ENCODE data around the gene GSTA3. TPM values are rescaled to one million over a fixed set of nuclear protein-coding genes. Genes with fewer than 3 reads are reported as not detected.

The GSTA3 gene
- total and polyA plus RNA-seq, 2 of the 13 experiments (the other 11 are each of a cell fraction or from before 2014, with no cell fraction given) = not detected

DNA sequence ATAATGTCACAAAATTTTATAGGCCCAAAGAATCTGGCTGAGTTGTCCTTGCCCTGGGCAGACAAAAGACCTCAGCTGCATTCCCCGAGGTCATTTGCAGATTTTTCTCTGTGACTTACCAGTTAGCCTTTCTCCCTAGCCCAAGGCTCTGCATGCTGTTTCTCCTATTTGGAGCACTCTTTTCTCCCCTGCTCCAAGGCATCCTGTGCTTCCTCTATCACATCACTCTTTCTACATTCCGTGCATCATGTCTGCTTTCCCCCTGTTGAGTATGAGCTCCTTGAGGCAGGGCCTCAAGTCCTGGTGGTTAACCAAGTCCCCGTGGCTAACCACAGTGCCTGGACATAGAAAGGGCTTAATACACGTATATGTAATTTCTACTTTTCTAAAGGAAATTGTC is 593 bp upstream of the GSTA3 start:
- Histone ChIP-seq H3K27ac (ENCODE audit: extremely low read length, insufficient read depth, low read length) (no peak overlapping the region), H3K27me3 (ENCODE audit: control insufficient read depth in 1 of 2, insufficient read depth in 2 of 2, low read length in 2 of 2) (peaks cover 0 to 6% of the 10 kb centered on the region in 2 experiments; a peak in 3 of 5 replicates), H3K4me3 (replicated peaks in 1 of 3; ENCODE audit: insufficient read depth in 1 of 3, low read depth in 2 of 3, low read length in 3 of 3) (no peak overlapping the region), H2AFZ (ENCODE audit: low read length) (no peak overlapping the region), H3K9ac (ENCODE audit: insufficient read depth, low read depth, low read length) (no peak overlapping the region), H3K79me2 (ENCODE audit: insufficient read depth, low read length) (no peaks in the 10 kb centered on the region), H4K20me1 (ENCODE audit: insufficient read depth, low read length) (no peaks in the 10 kb centered on the region), H3K9me3 (ENCODE audit: low read length) (no peaks in the 10 kb centered on the region), H3K36me3 (replicated peaks in 1 of 2; ENCODE audit: control insufficient read depth in 1 of 2, insufficient read depth in 2 of 2, low read length in 2 of 2) (no peaks in the 10 kb centered on the region), H3K4me2 (ENCODE audit: low read depth, low read length) (no peak overlapping the region), H3K4me1 (ENCODE audit: insufficient read depth, low read length) (peaks cover 6% of the 10 kb centered on the region; the same call in 1 of the 2 replicates)
- no TSS peak for BruUV-seq (replicated peaks)
- 39% methylated on average over 4 of the region's 4 CpGs for WGBS (ENCODE audit: low lambda C conversion rate)
- TF ChIP-seq GPN1 (CRISPR knock-in tag; IDR thresholded peaks at IDR 0.05; ENCODE audit: borderline replicate concordance) (no peak), ZSCAN9 (CRISPR knock-in tag; IDR thresholded peaks at IDR 0.05; ENCODE audit: borderline replicate concordance) (no peak), ZNF12 (CRISPR knock-in tag; IDR thresholded peaks at IDR 0.05) (no peak), ZNF383 (CRISPR knock-in tag; IDR thresholded peaks at IDR 0.05; ENCODE audit: borderline replicate concordance) (no peak)
- TF ChIP-seq, protein P1, sequence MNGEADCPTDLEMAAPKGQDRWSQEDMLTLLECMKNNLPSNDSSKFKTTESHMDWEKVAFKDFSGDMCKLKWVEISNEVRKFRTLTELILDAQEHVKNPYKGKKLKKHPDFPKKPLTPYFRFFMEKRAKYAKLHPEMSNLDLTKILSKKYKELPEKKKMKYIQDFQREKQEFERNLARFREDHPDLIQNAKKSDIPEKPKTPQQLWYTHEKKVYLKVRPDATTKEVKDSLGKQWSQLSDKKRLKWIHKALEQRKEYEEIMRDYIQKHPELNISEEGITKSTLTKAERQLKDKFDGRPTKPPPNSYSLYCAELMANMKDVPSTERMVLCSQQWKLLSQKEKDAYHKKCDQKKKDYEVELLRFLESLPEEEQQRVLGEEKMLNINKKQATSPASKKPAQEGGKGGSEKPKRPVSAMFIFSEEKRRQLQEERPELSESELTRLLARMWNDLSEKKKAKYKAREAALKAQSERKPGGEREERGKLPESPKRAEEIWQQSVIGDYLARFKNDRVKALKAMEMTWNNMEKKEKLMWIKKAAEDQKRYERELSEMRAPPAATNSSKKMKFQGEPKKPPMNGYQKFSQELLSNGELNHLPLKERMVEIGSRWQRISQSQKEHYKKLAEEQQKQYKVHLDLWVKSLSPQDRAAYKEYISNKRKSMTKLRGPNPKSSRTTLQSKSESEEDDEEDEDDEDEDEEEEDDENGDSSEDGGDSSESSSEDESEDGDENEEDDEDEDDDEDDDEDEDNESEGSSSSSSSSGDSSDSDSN (CRISPR knock-in tag; IDR thresholded peaks at IDR 0.05) = no peak
- TF ChIP-seq, protein P2, sequence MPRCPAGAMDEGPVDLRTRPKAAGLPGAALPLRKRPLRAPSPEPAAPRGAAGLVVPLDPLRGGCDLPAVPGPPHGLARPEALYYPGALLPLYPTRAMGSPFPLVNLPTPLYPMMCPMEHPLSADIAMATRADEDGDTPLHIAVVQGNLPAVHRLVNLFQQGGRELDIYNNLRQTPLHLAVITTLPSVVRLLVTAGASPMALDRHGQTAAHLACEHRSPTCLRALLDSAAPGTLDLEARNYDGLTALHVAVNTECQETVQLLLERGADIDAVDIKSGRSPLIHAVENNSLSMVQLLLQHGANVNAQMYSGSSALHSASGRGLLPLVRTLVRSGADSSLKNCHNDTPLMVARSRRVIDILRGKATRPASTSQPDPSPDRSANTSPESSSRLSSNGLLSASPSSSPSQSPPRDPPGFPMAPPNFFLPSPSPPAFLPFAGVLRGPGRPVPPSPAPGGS (CRISPR knock-in tag; IDR thresholded peaks at IDR 0.05) = no peak
- TF ChIP-seq, protein P3, sequence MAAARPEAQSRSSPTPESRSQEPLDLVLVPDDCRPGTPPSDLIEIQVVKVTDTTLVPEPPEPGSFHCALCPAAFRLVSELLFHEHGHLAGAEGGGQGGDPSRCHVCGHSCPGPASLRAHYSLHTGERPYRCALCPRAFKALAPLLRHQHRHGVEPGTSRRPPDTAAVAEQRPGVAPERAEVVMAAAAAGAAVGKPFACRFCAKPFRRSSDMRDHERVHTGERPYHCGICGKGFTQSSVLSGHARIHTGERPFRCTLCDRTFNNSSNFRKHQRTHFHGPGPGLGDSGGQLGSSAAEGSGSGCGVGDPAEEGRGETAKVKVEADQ (CRISPR knock-in tag; IDR thresholded peaks at IDR 0.05; ENCODE audit: borderline replicate concordance) = no peak
- TF ChIP-seq, protein P4, sequence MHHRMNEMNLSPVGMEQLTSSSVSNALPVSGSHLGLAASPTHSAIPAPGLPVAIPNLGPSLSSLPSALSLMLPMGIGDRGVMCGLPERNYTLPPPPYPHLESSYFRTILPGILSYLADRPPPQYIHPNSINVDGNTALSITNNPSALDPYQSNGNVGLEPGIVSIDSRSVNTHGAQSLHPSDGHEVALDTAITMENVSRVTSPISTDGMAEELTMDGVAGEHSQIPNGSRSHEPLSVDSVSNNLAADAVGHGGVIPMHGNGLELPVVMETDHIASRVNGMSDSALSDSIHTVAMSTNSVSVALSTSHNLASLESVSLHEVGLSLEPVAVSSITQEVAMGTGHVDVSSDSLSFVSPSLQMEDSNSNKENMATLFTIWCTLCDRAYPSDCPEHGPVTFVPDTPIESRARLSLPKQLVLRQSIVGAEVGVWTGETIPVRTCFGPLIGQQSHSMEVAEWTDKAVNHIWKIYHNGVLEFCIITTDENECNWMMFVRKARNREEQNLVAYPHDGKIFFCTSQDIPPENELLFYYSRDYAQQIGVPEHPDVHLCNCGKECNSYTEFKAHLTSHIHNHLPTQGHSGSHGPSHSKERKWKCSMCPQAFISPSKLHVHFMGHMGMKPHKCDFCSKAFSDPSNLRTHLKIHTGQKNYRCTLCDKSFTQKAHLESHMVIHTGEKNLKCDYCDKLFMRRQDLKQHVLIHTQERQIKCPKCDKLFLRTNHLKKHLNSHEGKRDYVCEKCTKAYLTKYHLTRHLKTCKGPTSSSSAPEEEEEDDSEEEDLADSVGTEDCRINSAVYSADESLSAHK (CRISPR knock-in tag; IDR thresholded peaks at IDR 0.05; ENCODE audit: borderline replicate concordance) = no peak
- TF ChIP-seq, protein P5, sequence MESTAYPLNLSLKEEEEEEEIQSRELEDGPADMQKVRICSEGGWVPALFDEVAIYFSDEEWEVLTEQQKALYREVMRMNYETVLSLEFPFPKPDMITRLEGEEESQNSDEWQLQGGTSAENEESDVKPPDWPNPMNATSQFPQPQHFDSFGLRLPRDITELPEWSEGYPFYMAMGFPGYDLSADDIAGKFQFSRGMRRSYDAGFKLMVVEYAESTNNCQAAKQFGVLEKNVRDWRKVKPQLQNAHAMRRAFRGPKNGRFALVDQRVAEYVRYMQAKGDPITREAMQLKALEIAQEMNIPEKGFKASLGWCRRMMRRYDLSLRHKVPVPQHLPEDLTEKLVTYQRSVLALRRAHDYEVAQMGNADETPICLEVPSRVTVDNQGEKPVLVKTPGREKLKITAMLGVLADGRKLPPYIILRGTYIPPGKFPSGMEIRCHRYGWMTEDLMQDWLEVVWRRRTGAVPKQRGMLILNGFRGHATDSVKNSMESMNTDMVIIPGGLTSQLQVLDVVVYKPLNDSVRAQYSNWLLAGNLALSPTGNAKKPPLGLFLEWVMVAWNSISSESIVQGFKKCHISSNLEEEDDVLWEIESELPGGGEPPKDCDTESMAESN (CRISPR knock-in tag; conservative IDR thresholded peaks at IDR 0.05) = no peak
- intact Hi-C loops (cut with micrococcal nuclease; ENCODE audit: unreplicated experiment) = loop anchor here (10.0 kb wide), 1 partner anchor 185 kb away; no protein-coding TSS in a partner anchor
- in situ Hi-C loops (cut with HindIII; ENCODE audit: extremely low pct_ligation_motif_present, low pct_unique_long_range_greater_than_20kb) = no loop called here
- no peak for DNase-seq (ENCODE audit: low spot score)
- ChIA-PET POLR2A (no interaction called here), CTCF (ENCODE audit: low intra/inter-chr PET ratio, low total read pairs) (no interaction called here)
- ATAC-seq = no peak
- no peak for FAIRE-seq

Data from HepG2 (cell line).